ENCODE data around the gene CDKN2B-AS1.
"Not testable (repeated sequence)": the region's sequence is repeated elsewhere in the genome, so short reads cannot be mapped to it uniquely, and the experiment has no call there.

The CDKN2B-AS1 gene

DNA sequence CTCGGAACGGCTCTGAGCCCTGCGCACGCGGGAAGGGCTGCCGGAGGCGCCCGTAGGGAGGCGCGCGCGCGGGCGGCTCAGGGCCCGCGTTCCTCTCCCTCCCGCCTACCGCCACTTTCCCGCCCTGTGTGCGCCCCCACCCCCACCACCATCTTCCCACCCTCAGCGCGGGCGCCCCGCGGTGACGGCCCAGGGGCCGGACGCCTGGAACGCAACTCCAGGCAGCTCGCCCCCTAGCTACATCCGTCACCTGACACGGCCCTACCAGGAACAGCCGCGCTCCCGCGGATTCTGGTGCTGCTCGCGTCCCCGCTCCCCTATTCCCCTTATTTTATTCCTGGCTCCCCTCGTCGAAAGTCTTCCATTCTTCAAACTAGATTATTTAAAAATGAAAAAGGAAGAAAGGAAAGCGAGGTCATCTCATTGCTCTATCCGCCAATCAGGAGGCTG lies at the start of gene CDKN2B-AS1:
Gene CDKN2B-AS1 (plus strand): TSS at position 236 of the 450 bp plus-strand sequence.
- no peak for DNase-seq (ENCODE audit: low read depth in 1 of 2, low spot score in 1 of 2)

DNA sequence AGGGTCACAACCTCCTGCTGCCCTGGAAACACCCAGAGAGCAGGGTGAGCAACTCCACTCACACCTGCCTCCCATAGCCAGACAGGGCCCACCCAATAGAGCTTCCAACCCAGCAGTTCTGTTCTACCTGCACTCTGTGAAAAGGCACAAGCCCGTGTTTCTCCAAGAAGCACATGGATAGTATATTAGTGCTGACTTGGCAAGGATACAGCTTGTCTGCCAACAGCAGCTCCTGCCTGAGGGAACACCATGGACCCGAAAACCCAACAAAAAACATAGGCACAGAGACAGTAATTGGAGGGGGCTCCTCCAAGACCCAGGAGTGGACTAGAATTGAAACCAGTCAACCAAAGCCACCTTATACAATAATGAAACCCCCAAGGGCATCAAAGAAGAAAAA lies 49.0 kb upstream of the CDKN2B-AS1 start:
- no peak for DNase-seq (ENCODE audit: low read depth in 1 of 2, low spot score in 1 of 2)

DNA sequence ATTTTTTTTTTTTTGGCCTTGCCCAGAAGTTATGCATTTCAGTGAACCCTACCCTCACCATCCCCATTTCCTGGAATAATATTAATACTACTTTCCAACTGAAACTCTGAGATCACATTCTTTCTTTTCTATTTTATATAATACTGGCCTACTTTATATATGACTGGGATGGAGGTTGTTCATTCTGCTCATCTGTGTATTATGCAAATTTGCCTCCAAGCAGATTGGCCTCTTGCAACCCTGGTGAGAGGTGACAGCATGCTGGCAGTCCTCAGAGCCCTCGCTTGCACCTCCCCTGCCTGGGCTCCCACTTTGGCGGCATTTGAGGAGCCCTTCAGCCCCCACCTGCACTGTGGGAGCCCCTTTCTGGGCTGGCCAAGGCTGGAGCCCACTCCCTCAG lies 35.8 kb upstream of the CDKN2B-AS1 start:
- DNase-seq (ENCODE audit: low read depth in 1 of 2, low spot score in 1 of 2): no peak

DNA sequence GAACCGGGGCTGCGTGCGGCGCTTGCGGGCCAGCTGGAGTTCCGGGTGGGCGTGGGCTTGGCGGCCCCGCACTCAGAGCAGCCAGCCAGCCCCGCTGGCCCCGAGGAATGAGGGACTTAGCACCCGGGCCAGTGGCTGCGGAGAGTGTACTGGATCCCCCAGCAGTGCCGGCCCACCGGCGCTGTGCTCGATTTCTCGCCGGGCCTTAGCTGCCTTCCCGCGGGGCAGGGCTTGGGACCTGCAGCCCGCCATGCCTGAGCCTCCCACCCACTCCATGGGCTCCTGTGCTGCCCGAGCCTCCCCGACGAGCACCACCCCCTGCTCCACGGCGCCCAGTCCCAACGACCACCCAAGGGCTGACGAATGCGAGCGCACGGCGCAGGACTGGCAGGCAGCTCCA lies 35.3 kb upstream of the CDKN2B-AS1 start:
- not testable (repeated sequence) for DNase-seq (ENCODE audit: low read depth in 1 of 2, low spot score in 1 of 2)

DNA sequence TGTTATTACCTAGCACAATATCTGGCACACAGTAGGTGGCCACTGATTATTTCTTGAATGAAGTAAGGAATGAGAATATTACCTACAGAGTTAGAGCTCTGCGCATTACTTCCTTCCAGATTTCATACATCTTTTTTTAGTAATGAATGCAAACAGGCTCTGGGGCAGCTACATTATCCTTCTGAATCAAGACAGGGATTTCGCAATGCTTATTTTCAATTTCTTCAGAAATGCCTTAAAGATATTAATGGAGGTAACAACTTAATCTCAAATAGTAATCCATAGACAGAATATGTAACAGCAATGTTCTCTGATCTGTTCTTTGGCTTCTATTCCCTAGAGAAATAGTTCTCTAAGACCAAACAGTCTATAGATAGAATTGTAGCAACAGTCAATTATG lies 33.0 kb upstream of the CDKN2B-AS1 start:
- DNase-seq (ENCODE audit: low read depth in 1 of 2, low spot score in 1 of 2): no peak

DNA sequence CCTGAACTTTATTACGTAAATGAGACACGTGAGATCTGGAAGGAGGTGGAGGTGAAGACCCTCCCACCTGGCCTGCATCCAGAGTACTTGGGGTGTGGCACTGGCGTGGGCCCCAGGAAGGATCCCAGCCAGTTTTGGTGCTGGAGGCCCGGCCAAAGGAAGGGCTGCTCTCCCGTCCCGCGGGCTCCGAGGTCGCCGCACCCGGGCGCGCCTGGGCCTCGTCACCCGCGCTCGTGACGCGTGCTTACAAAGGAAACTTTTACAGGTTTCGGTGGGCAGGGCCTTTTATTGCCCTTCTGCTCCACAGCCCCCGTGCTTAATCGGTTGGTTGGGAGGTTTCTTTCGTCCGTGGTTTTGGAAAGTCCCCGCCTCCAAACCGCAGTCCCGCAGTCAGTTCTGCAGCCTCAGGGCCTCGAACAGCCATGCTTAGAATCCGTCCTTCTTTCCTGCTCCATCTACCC lies 29.6 kb upstream of the CDKN2B-AS1 start:
- DNase-seq (ENCODE audit: low read depth in 1 of 2, low spot score in 1 of 2): peak in 1 of 2 donors; percentile 21

DNA sequence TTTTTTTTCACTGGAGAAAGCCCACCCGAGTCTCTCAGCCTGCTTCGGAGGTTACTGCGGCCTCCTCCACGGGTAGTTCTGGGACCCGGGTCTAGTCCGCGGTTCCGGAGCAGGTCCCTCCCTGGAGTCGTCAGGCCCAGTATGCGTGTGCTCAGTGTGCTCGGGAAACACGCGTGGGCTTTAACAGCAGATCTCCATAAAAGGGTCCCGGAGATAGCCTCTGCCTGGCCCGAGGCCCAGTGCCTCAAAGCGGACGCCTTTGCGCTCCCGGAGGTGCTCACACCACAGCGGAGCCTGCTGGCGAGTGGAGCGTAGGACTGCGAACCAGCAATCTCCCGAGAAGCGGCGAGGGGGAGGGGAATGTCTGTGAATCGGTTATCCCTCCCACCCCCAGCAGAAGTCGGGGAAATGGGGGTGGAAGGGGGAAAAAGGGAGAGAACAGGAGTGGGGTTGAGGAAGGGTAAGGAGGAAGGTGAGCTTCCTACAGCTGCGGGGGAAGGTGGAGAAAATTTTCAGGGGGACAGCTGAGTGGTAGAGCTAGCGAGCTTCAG lies 29.1 kb upstream of the CDKN2B-AS1 start:
- no peak for DNase-seq (ENCODE audit: low read depth in 1 of 2, low spot score in 1 of 2)

DNA sequence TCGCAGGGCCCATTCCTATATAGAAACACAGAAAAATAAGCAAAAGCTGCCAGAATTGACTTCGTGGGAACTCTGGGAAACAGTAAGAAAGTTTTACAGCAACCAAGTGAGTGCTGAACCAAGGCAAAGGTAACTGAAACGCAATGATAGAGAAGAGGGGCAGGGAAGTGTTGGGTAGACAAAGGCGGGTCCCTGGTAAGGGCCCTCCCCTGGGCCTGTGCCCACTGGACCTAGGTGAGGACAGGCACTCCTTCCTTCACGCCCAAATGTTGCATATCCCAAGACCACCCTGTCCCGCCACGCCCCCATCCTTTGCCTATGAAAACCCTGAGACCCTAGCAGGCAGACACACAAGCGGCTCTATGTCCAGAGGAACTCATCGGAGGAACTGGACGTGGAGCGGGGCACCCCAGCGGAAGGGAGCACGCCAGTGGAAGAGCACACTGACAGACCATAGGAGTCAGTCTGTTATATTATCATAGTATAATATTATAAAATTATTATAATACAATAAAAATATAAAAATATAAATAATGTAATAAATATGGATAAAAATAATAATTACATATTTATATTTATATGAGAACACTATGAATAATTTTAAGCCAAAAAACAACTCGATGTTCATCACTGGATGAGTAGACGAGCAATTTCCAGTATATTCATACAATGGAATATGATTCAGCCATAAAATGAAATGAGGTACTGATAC lies 28.3 kb upstream of the CDKN2B-AS1 start:
- no peak for DNase-seq (ENCODE audit: low read depth in 1 of 2, low spot score in 1 of 2)

DNA sequence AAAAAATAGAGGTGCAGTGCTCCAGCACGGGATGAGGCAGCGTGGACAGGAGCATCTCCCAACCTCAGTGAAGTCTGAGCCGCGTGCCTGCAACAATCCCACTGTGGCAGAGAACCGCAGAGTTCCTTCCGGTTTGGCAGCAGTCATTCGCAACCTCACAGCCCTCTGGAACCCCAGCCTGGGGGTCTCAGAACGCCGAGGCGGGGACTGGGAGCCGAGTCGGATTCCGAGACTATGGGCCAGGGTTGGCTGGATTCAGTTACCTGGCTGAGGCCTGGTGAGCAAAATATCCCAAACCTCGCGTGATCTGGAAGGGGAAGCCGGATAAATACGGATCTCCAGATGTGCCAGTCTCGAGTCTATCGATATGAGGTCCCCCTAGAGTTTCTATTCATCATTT lies 27.4 kb upstream of the CDKN2B-AS1 start:
- no peak for DNase-seq (ENCODE audit: low read depth in 1 of 2, low spot score in 1 of 2)

DNA sequence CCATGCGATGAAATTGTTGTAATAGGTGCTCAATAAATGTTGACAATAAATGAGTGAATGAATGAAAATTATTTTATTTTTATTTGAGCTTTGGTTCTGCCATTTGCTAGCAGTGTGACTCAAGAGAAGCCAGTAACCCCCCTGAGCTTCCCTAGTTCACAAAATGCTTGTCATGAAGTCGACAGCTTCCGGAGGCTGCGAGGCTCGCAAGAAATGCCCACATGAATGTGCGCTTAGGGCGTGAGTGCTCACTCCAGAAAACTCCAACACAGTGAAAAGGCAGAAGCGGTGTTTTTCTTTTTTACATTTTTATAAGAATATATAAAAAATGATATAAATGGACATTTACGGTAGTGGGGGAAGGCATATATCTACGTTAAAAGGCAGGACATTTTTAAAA lies 26.9 kb upstream of the CDKN2B-AS1 start:
- DNase-seq (ENCODE audit: low read depth in 1 of 2, low spot score in 1 of 2): no peak

DNA sequence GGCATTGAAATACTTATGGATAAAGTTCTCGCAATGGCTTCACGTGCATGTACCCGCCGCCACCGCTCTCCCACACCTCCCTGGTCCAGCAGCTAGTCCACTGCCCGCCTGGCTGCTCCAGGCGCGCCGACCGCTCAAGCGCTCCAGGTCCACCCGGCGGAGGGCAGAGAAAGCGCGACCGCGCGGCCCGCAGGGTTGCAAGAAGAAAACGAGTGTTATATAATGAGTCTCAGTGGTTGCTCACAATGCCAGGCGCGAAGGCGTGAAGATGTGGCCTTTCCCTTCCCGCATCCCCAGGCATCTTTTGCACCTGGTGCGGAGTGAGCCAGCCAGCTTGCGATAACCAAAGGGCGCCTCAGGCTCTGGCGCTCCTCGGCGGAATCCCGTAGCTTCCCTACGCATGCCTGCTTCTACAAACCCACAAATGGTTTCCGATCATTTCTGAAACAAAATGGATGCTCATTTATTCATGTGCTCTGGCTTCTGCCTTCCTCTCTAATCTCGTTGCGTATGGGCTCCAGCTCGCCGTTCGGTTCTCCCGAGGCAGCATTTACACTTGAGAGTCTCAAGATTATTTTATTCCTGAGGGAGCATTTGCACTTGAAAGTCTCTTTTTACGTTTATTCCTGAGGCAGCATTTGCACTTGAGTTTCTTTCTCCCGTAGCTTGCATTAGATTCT lies 26.1 kb upstream of the CDKN2B-AS1 start:
- no peak for DNase-seq (ENCODE audit: low read depth in 1 of 2, low spot score in 1 of 2)

DNA sequence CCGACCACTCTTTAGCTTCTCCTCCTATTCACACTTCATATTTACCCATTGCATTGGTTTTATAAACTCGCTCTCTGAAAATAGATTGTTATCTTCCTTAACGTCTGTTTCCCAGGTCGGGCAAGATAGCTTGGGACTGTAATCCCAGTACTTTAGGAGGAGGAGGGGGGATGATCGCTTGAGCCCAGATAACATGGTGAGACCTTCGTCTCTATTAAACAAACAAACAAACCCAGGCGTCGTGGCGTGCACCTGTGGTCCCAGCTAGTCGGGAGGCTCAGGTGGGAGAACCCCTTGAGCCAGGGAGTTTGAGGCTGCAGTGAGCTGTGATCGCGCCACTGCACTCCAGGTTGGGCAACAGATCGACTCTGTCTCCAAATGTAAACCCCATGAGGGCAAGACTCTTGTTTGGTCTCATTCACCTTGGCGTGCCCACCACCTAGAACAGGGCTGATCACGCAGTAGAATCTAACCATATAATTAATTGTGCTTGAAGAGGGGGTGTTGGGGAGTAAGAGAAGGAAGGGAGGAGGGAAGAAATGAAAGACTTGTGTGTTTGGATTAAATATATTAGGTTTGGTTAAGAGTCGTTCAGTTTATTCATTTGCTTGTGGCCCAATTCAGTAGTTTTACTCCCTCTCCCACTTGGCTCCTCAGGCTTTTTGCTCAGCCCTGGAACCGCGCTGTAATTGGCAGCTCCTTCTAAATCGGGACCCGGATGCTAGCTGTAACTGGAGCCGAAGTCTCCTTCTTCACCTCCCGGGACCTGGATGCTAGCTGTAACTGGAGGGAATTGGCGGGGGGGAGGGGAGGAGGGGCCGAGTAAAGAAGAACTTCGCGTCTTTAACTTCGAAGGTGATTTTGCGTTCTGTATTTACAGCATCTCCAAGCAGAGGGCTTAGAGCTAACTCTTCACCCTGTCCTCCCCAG lies 25.3 kb upstream of the CDKN2B-AS1 start:
- DNase-seq (ENCODE audit: low read depth in 1 of 2, low spot score in 1 of 2): no peak

DNA sequence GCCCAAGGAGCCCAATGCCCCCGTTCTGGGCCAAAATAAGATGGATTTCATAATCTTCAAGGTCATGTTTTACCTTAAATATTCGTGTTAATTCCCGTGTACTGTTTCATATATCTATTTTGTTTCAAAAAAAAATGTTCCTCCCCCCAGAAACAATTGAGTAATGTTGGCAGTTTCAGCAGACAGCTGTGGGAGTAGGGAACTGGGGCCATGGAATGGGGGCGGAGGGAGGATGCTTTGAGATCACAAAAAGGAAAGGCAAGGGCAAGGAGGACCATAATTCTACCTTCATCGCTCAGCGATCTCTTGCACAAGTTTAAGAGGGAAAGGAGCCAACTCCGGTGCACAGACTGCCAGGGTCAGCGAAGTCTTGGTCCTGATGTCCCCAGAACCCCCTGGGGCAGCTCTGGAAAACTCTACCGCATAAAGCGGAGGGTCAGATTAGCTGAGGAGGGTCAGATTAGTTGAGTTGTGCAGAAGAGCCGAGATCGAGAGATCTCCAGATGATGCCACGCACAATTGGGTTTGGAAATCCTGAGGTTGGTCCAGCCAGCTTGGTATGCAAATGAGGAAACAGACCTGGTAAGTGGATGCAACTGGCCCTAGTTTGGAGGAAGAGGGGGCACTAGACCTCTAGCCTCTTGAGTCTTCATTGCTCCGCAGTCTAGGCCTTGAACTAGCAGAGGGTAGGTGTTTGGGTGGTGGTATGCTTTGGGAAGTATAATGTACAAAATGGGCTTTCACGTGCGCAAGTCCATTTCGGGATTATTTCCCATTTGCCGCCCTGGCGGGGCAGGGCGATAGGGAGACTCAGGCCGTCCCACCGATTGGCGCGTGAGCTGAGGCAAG lies 24.4 kb upstream of the CDKN2B-AS1 start:
- DNase-seq (ENCODE audit: low read depth in 1 of 2, low spot score in 1 of 2): no peak

DNA sequence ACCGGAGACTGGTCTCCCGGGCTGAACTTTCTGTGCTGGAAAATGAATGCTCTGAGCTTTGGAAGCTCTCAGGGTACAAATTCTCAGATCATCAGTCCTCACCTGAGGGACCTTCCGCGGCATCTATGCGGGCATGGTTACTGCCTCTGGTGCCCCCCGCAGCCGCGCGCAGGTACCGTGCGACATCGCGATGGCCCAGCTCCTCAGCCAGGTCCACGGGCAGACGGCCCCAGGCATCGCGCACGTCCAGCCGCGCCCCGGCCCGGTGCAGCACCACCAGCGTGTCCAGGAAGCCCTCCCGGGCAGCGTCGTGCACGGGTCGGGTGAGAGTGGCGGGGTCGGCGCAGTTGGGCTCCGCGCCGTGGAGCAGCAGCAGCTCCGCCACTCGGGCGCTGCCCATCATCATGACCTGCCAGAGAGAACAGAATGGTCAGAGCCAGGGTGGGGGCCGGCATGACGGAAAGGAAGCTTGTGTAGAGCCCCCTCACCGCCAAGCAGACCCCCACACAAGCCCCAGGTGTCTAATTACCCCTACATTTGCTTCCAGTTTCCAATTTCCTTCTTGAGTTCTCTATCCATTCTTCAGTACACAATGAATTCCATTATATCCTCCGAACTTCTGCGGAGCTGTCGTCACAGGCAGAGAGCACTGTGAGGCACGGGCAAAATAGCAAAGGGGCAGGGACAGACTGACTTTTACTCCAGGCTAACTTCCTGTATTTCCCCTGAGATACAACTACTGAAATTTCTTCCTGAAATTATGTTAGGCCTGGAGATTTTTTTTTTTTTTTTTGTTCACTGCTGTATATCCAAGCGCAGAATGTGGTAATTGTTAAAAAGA lies 23.6 kb upstream of the CDKN2B-AS1 start:
- no peak for DNase-seq (ENCODE audit: low read depth in 1 of 2, low spot score in 1 of 2)

DNA sequence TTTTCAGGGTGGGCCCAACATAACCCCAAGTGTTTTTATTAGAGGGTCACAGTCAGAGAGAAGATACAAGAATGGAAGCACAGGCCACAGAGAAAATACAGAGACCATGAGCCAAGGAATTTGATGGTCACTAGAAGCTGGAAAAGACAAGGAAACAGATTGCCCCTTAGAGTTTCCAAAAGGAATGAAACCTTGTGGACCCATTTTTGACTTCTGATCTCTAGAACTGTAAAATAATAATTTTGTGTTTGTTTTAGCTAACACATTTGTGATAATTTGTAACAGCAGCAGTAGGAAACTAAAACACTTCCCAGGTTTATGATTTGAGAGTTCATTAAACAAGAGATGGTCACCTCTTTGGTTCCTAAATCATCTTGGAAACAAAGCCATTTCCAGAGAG lies 22.2 kb upstream of the CDKN2B-AS1 start:
- no peak for DNase-seq (ENCODE audit: low read depth in 1 of 2, low spot score in 1 of 2)

DNA sequence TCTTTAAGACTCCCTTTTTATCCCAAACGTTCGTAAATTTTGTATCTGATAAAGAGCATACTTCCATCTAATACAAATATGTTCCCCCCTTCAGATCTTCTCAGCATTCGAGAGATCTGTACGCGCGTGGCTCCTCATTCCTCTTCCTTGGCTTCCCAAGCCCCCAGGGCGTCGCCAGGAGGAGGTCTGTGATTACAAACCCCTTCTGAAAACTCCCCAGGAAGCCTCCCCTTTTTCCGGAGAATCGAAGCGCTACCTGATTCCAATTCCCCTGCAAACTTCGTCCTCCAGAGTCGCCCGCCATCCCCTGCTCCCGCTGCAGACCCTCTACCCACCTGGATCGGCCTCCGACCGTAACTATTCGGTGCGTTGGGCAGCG lies 20.3 kb upstream of the CDKN2B-AS1 start:
- no peak for DNase-seq (ENCODE audit: low read depth in 1 of 2, low spot score in 1 of 2)

DNA sequence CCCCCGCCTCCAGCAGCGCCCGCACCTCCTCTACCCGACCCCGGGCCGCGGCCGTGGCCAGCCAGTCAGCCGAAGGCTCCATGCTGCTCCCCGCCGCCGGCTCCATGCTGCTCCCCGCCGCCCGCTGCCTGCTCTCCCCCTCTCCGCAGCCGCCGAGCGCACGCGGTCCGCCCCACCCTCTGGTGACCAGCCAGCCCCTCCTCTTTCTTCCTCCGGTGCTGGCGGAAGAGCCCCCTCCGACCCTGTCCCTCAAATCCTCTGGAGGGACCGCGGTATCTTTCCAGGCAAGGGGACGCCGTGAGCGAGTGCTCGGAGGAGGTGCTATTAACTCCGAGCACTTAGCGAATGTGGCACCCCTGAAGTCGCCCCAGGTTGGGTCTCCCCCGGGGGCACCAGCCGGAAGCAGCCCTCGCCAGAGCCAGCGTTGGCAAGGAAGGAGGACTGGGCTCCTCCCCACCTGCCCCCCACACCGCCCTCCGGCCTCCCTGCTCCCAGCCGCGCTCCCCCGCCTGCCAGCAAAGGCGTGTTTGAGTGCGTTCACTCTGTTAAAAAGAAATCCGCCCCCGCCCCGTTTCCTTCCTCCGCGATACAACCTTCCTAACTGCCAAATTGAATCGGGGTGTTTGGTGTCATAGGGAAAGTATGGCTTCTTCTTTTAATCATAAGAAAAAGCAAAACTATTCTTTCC lies 19.7 kb upstream of the CDKN2B-AS1 start:
- no peak for DNase-seq (ENCODE audit: low read depth in 1 of 2, low spot score in 1 of 2)

DNA sequence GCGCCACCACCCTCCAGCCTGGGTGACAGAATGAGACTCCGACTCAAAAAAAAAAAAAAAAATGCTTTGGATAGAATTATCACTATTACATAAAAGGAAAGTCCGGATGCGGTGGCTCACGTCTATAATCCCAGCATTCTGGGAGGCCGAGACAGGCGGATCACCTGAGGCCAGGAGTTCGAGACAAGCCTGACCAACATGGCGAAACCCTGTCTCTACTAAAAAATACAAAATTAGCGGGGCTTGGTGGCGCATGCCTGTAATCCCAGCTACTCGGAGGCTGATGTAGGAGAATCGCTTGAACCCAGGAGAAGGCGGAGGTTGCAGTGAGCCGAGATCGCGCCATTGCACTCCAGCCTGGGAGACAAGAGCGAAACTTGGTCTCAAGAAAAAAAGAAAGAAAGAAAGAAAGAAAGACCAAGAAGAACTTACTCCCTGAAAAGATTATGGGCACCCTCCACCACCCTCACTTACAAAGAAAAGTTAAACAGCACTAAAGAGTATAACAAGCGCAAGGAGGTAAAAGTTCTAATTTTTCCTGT lies 18.2 kb upstream of the CDKN2B-AS1 start:
- DNase-seq (ENCODE audit: low read depth in 1 of 2, low spot score in 1 of 2): no peak

DNA sequence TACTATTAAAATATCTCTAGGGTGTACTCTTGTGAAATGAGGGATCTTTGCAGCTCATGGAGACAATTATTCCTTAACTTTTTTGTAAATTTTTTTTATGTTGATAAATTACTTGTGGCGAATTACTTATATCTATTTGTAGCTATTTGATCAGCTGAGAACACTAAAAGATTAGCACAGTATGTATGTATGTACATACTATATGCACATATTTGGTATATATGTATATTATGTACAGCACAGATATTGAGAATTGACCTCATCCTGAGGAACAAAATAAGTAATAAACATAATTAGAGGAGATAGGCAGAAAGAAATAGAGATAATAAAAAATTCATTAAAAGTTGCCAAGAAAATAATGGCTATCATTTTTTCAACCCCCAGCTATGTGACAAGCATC lies 12.2 kb upstream of the CDKN2B-AS1 start:
- DNase-seq (ENCODE audit: low read depth in 1 of 2, low spot score in 1 of 2): no peak

All from stimulated activated CD4-positive, alpha-beta T cell treated with anti-CD3 and anti-CD28 coated beads, Interleukin-15, amount 100 ng/mL, for 1 hour (primary cell).